ENCODE measurements around the gene PILRA.

DNA sequence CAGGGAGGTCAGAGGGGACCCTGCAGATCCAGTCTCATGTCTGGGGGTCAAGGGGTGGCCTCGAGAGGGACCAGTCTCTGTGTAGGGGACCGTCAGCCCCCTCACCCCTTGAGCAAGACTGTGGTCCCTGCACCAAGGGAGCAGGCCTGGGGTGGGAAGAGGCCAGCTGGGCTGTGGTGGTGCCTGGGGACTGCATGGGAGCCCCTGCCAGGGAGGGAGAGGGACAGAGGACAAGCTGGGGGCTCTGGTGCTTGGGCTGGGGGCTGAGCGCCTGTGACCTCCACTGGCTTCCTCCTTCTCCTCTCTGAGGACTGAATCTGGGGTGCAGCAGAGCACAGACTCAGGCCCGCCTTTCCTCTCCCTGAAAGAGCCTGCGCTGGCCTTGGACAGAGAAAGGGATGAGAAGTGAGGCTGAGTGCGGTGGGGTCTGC lies 16.1 kb upstream of the PILRA start:
- TF ChIP-seq POLR2AphosphoS5 (IDR thresholded peaks at IDR 0.05; ENCODE audit: low read depth) (no peak), ZNF331 (CRISPR knock-in tag; IDR thresholded peaks at IDR 0.05; ENCODE audit: low read depth) (no peak), EZH2 (IDR thresholded peaks at IDR 0.05; ENCODE audit: low read depth, unreplicated experiment) (no peak), NANOG (IDR thresholded peaks at IDR 0.05; ENCODE audit: borderline replicate concordance) (no peak), EZH2phosphoT487 (IDR thresholded peaks at IDR 0.05; ENCODE audit: unreplicated experiment) (no peak), CREB1 (CRISPR knock-in tag; IDR thresholded peaks at IDR 0.05; ENCODE audit: low read depth) (no peak), JUNB (IDR thresholded peaks at IDR 0.05; ENCODE audit: unreplicated experiment) (no peak), STAT1 (IDR thresholded peaks at IDR 0.05; ENCODE audit: unreplicated experiment) (no peak), ZNF114 (CRISPR knock-in tag; IDR thresholded peaks at IDR 0.05) (no peak)
- TF ChIP-seq, protein P1, sequence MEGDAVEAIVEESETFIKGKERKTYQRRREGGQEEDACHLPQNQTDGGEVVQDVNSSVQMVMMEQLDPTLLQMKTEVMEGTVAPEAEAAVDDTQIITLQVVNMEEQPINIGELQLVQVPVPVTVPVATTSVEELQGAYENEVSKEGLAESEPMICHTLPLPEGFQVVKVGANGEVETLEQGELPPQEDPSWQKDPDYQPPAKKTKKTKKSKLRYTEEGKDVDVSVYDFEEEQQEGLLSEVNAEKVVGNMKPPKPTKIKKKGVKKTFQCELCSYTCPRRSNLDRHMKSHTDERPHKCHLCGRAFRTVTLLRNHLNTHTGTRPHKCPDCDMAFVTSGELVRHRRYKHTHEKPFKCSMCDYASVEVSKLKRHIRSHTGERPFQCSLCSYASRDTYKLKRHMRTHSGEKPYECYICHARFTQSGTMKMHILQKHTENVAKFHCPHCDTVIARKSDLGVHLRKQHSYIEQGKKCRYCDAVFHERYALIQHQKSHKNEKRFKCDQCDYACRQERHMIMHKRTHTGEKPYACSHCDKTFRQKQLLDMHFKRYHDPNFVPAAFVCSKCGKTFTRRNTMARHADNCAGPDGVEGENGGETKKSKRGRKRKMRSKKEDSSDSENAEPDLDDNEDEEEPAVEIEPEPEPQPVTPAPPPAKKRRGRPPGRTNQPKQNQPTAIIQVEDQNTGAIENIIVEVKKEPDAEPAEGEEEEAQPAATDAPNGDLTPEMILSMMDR (conservative IDR thresholded peaks at IDR 0.05; ENCODE audit: low read depth in 2 of 2): no peak
- TF ChIP-seq, protein P2, sequence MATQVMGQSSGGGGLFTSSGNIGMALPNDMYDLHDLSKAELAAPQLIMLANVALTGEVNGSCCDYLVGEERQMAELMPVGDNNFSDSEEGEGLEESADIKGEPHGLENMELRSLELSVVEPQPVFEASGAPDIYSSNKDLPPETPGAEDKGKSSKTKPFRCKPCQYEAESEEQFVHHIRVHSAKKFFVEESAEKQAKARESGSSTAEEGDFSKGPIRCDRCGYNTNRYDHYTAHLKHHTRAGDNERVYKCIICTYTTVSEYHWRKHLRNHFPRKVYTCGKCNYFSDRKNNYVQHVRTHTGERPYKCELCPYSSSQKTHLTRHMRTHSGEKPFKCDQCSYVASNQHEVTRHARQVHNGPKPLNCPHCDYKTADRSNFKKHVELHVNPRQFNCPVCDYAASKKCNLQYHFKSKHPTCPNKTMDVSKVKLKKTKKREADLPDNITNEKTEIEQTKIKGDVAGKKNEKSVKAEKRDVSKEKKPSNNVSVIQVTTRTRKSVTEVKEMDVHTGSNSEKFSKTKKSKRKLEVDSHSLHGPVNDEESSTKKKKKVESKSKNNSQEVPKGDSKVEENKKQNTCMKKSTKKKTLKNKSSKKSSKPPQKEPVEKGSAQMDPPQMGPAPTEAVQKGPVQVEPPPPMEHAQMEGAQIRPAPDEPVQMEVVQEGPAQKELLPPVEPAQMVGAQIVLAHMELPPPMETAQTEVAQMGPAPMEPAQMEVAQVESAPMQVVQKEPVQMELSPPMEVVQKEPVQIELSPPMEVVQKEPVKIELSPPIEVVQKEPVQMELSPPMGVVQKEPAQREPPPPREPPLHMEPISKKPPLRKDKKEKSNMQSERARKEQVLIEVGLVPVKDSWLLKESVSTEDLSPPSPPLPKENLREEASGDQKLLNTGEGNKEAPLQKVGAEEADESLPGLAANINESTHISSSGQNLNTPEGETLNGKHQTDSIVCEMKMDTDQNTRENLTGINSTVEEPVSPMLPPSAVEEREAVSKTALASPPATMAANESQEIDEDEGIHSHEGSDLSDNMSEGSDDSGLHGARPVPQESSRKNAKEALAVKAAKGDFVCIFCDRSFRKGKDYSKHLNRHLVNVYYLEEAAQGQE (IDR thresholded peaks at IDR 0.05; ENCODE audit: unreplicated experiment): no peak
- TF ChIP-seq, protein P3, sequence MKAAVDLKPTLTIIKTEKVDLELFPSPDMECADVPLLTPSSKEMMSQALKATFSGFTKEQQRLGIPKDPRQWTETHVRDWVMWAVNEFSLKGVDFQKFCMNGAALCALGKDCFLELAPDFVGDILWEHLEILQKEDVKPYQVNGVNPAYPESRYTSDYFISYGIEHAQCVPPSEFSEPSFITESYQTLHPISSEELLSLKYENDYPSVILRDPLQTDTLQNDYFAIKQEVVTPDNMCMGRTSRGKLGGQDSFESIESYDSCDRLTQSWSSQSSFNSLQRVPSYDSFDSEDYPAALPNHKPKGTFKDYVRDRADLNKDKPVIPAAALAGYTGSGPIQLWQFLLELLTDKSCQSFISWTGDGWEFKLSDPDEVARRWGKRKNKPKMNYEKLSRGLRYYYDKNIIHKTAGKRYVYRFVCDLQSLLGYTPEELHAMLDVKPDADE (IDR thresholded peaks at IDR 0.05): no peak
- TF ChIP-seq, protein P4, sequence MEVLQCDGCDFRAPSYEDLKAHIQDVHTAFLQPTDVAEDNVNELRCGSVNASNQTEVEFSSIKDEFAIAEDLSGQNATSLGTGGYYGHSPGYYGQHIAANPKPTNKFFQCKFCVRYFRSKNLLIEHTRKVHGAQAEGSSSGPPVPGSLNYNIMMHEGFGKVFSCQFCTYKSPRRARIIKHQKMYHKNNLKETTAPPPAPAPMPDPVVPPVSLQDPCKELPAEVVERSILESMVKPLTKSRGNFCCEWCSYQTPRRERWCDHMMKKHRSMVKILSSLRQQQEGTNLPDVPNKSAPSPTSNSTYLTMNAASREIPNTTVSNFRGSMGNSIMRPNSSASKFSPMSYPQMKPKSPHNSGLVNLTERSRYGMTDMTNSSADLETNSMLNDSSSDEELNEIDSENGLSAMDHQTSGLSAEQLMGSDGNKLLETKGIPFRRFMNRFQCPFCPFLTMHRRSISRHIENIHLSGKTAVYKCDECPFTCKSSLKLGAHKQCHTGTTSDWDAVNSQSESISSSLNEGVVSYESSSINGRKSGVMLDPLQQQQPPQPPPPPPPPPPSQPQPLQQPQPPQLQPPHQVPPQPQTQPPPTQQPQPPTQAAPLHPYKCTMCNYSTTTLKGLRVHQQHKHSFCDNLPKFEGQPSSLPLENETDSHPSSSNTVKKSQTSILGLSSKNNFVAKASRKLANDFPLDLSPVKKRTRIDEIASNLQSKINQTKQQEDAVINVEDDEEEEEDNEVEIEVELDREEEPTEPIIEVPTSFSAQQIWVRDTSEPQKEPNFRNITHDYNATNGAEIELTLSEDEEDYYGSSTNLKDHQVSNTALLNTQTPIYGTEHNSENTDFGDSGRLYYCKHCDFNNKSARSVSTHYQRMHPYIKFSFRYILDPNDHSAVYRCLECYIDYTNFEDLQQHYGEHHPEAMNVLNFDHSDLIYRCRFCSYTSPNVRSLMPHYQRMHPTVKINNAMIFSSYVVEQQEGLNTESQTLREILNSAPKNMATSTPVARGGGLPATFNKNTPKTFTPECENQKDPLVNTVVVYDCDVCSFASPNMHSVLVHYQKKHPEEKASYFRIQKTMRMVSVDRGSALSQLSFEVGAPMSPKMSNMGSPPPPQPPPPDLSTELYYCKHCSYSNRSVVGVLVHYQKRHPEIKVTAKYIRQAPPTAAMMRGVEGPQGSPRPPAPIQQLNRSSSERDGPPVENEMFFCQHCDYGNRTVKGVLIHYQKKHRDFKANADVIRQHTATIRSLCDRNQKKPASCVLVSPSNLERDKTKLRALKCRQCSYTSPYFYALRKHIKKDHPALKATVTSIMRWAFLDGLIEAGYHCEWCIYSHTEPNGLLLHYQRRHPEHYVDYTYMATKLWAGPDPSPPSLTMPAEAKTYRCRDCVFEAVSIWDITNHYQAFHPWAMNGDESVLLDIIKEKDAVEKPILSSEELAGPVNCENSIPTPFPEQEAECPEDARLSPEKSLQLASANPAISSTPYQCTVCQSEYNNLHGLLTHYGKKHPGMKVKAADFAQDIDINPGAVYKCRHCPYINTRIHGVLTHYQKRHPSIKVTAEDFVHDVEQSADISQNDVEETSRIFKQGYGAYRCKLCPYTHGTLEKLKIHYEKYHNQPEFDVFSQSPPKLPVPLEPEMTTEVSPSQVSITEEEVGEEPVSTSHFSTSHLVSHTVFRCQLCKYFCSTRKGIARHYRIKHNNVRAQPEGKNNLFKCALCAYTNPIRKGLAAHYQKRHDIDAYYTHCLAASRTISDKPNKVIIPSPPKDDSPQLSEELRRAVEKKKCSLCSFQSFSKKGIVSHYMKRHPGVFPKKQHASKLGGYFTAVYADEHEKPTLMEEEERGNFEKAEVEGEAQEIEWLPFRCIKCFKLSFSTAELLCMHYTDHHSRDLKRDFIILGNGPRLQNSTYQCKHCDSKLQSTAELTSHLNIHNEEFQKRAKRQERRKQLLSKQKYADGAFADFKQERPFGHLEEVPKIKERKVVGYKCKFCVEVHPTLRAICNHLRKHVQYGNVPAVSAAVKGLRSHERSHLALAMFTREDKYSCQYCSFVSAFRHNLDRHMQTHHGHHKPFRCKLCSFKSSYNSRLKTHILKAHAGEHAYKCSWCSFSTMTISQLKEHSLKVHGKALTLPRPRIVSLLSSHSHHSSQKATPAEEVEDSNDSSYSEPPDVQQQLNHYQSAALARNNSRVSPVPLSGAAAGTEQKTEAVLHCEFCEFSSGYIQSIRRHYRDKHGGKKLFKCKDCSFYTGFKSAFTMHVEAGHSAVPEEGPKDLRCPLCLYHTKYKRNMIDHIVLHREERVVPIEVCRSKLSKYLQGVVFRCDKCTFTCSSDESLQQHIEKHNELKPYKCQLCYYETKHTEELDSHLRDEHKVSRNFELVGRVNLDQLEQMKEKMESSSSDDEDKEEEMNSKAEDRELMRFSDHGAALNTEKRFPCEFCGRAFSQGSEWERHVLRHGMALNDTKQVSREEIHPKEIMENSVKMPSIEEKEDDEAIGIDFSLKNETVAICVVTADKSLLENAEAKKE (CRISPR knock-in tag; IDR thresholded peaks at IDR 0.05): no peak
